ENCODE results near the gene RASA4B. TPM values are rescaled to one million over a fixed set of nuclear protein-coding genes. Genes with fewer than 3 reads are reported as not detected.

Gene RASA4B
- total and polyA plus RNA-seq, 2 donors (not counting 3 experiments of a cell fraction or from before 2014, with no cell fraction given) = 3.2 to 9.8 TPM

GRCh38 chr7:102469972-102470825 lies 47.4 kb downstream of the RASA4B start:
- dilution Hi-C loops (cut with MboI; ENCODE audit: extremely low pct_ligation_motif_present, low sequenced_read_pairs) = no loop called here

More at GRCh38 chr7:102469972-102470825, 47.4 kb downstream of the RASA4B start:
- no peak for FAIRE-seq
- H3K9ac ChIP-seq (replicated peaks; ENCODE audit: extremely low read depth, insufficient read depth, low read length) = no peak overlapping the region
- no peak overlapping the region for H2AFZ ChIP-seq (ENCODE audit: low read depth, low read length)
- H3K79me2 ChIP-seq (ENCODE audit: control insufficient read depth, insufficient read depth, low read length) = no peaks in the 10 kb centered on the region
- no peaks in the 10 kb centered on the region for H3K9me1 ChIP-seq (replicated peaks; ENCODE audit: control insufficient read depth, extremely low read depth, insufficient read depth, low read length)
- no peak for TF ChIP-seq POLR2AphosphoS5 (IDR thresholded peaks at IDR 0.05; ENCODE audit: insufficient read depth, low read depth, low read length)
- no peak for TF ChIP-seq CTCF (IDR thresholded peaks at IDR 0.05; ENCODE audit: extremely low read depth in 1 of 2, insufficient read depth in 1 of 2, low read depth in 1 of 2, low read length in 2 of 2)
- H3K9me3 ChIP-seq (replicated peaks; ENCODE audit: control insufficient read depth, insufficient read depth, low read length) = no peaks in the 10 kb centered on the region
- H3K4me1 ChIP-seq (ENCODE audit: control insufficient read depth, extremely low read depth, insufficient read depth, low read length) = peaks cover 5% of the 10 kb centered on the region
- POLR2A ChIA-PET = no interaction called here
- BruUV-seq (replicated peaks) = no TSS peak
- H4K20me1 ChIP-seq (replicated peaks; ENCODE audit: control insufficient read depth, extremely low read depth, insufficient read depth, low read length) = no peaks in the 10 kb centered on the region
- DNase-seq (ENCODE audit: low read depth, low spot score) = no peak
- H3K27ac ChIP-seq (ENCODE audit: insufficient read depth, low read depth, low read length) = no peak overlapping the region
- no peaks in the 10 kb centered on the region for H3K27me3 ChIP-seq (ENCODE audit: control insufficient read depth in 2 of 2, insufficient read depth in 2 of 2, low read length in 2 of 2)
- H3K36me3 ChIP-seq (ENCODE audit: control insufficient read depth in 2 of 2, extremely low read depth in 1 of 2, insufficient read depth in 2 of 2, low read length in 2 of 2) = peaks cover 2 to 22% of the 10 kb centered on the region in 2 experiments
- H3K4me3 ChIP-seq (replicated peaks in 1 of 3; ENCODE audit: insufficient read depth in 1 of 3, low read depth in 1 of 3, low read length in 3 of 3) = no peak overlapping the region
- no peak overlapping the region for H3K4me2 ChIP-seq (ENCODE audit: insufficient read depth, low read length)
- CTCF ChIA-PET = no interaction called here
- intact Hi-C loops (cut with micrococcal nuclease) = no loop called here

Data from endothelial cell of umbilical vein (primary cell).